Activated T-cell treated with anti-CD3 and anti-CD28 coated beads for 1 hour (primary cell): ENCODE results near the gene PRMT9.

Experiments
- DNase-seq: peaks from one replicate; pipeline ENCODE4 v3.0.0-alpha.2; 2020; ENCODE audit warnings: low read depth

Gene PRMT9

DNA sequence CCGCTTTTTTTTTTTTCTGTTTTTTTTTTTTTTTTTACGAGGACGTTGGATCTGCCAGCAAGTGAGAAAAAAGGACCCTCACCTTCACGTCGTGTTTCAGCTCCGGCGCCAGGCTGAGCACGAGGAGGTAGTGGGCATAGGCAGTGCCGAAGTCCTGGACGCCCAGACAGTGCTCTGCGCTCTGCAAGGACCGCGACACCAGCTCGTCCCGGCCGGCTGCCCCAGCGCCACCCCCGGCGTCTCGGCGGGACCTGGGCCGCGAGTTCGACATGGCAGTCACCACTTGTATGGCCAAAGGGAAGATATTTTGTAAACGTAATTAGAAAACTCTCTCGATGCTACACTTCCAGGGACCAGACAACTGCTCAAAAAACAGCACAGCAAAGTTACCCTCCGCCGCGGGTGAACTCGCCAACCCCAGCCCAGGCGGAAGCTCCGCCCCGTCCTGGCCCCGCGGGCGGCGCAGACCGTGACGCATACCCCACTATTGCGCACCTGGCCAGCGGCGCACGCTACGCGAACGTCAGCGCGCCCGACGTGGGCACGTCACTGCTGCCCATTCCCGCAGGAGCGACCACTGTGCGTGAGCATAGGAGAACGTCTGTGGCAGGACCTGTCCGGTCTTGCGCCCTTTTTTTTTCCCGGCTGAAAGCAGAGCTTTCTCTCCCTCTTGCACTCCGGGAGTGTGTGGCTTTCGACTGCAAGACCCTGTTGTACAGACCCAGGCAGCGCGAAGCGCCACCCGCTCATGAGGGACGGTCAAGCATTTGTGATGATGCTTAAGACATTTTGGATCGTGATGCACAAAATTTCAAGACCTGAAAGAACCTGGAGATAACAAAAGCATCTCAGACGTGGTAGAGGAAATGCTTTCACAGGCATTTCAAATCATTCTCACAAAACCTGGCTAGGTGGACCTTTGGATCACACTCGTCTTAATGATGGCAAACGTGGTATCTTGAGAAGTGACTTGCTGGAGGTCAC, at the start of gene PRMT9:
Gene PRMT9, minus strand, starts transcription at position 447 of the 984 bp plus-strand sequence. Its CDS starts 176 bp downstream, at position 271.
- peak; percentile 74 for DNase-seq

DNA sequence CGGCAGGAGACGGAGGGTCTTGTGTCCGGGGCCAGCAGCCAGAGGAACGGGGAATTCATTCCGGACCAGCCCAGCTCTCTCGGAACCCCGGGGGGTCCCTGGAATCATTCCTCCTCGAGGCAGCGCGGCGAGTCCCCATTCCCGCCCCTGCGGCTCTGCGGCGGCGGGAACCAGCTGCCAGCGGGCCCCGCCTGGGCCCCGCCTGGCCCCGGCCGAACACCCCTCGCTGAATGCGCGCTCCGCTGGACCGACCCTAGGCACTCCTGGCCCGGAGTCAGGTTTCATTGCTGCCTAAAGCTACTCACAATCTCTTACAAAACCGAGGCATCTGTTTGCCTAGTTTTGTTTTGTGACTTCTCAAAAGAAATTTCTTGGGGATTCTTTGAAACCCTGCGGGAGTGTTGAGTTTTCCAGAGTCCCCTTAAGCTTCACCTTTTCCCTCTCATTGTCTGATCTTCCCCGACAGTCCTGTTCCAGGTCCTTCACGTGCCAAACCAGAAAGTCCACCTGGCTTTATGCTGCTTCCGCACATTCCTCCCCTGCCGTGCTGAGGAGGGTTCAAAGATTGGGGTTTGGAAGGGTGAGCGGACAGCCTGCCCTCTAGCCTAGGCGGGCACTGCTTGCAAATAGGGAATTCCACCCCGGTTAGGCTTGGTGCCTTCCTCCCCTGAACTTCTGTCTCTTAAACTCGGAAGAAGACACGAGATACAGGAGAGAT, 48.7 kb upstream of the PRMT9 start:
- DNase-seq, result no peak

DNA sequence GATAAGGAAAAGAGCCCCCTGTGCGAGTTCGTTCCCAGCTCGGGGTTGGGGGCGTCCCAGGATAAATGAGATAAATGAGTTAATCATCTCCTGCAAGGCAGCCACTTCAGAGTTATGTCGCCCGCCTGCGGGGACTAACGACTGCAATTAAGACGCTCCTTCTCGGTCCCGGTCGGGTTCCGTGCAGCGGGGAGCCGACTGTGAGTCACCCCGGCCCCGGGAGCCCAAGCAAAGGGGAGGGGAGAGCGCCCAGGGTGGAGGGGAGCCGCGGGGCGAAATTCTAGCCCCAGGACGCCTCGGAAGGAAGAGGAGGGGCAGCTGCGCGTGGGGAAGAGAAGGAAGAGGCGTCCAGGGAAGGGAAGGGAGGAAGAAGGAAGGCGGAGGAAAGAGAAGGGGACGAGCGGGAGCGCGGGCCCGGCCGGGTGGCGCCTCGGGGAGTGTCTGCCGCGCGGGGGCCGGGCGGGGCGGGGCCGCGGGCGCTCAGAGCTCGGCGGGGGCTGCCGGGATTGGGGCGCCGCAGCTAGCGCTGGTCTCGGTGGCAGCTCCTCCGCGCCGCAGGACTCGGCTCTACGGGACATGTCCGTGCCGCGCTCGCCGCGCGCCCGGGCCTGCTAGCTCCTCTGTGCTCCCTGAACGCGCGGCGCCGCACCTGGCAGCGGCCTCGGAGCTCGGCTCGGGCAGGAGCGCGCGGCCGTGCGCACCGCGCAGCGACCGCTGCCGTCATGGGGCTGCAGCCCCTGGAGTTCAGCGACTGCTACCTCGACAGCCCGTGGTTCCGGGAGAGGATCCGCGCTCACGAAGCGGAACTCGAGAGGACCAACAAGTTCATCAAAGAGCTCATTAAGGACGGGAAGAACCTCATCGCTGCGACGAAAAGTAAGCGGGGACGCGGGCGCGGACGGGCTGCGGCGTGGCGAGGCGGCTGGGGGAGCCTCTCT, 47.9 kb upstream of the PRMT9 start, which contains the start of gene ARHGAP10:
Gene ARHGAP10, plus strand, starts transcription at position 509 of the 938 bp plus-strand sequence. Its CDS starts 214 bp downstream, at position 723.
- peak; percentile 60 for DNase-seq

DNA sequence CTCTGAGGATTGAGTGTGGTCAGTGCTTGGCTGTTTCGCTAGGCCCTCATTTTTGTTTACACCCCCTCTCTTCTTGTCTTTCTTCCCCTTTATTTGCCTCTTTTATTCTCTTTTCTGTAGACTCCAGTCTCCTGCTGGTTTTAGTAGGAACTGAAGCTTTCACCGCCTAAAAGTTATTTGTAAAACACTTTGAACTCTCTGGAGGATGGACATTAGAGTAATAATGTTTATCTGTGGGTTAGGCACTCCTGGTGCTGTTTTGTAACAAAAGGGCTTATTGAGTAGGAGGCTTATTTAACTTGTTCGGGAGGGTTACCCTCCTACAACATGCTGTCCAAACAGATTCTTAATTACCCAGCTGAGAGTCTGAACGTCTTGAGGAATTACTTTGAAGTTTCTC, 46.4 kb upstream of the PRMT9 start:
- DNase-seq, result no peak

DNA sequence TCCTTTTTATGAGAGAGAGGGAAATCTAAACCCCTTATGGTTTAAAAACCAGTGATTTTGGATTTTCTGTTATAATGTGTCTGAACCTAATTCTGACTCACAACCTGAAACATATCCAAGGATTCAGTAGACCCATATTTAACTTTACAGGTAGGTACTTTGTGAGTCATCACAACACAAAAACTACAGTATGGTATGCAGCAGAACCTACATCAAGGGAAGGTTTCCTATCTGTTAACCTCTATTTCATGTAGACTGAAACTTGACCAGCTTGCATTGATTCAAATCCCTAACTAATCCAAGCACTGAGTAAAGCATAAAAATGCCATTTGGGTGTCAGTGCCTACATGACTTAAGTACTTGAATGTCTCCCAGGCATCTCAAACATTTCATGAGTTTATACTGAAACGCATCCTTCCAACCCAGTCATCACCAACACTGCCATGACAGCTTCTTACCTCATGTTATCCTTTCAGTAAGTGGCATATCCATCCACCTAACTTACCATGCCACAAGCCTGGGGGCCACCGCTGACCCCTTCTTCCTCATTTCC, 43.6 kb upstream of the PRMT9 start:
- no peak for DNase-seq

DNA sequence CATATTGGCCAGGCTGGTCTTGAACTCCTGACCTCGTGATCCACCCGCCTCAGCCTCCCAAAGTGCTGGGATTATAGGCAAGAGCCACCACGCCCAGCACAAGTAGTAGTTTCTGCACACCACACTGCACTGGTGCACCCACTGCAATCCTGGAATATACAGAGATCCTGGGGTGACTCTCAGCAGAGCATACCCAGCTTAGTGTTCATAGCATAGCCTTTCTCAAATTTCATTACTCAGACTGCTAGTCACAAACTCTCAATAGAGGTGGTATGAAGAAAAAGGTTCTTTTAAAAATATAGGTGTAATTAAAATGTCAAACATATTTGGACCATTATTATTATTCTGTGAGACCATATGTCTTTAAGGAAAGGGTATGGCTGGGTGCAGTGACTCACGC, 41.7 kb upstream of the PRMT9 start:
- no peak for DNase-seq

DNA sequence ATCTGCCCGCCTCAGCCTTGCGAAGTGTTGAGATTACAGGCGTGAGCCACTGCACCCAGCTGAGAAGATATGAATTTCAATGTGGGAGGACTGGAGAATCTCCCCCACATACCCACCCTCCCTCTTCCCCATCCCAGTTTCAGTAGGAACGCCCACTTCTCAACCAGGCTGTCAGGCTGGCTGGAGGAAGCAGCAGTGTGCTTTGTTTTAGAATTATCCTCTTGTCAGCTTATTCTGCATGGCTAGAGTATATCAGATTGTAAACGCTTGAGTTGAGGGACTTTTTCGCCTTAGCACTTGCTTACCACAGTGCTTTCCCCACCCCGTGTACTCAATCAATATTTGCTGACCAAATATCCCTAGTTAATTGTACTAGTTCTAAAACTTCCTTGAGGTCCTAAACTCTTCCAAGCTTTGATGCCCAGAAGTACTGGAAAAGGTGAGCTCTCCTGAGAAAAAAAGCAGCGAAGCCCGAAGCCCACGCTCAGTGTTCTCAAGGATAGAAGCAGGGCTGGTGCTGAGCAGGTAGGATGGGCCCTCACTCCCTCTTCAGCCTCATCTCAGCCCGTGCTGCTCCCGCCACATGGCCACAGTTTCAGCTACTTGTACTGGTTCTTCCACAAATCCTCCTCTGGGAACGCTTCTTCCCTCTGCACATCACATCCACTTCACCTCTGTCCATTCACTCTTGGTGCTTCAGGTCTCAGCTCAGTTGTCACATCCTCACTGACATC, 40.7 kb upstream of the PRMT9 start:
- no peak for DNase-seq

DNA sequence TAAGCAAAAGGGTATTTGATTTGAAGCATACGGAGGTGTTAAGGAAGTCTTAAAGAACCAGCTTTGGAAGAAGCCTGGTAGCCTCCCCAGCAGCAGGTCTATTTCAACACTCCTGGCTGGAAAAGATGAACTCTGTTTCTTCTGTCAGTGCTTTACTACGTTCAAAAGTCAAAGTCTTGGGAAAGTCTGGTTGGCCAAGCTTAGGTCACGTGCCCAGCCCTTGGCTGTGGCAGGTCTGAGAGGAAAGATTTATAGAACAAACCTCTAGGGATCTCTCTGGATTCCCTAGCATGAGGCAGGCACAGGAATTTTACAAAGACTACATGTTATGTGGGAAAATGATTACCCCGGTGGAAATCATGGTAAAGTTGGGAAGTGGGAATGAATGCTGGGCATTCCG, 39.4 kb upstream of the PRMT9 start:
- DNase-seq, result no peak

DNA sequence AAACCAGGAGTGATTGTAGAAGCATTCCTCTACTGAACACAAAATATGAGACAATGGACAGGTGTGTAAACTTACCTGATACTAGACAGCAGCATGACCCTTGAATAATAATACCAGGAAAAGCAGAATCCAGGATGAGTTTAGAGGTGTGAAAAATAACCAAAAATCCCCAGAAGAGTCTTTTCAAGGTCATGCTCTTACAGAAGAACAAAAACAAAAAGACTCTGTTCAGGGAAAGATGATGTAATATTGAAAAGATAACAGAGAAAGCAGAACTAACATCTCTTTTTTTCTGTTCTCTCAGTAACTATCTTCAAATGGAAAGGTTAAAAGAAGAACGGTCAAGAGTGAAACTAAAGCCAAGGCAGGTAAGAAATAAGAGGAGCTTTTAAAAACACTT, 33.9 kb upstream of the PRMT9 start:
- DNase-seq, result no peak

DNA sequence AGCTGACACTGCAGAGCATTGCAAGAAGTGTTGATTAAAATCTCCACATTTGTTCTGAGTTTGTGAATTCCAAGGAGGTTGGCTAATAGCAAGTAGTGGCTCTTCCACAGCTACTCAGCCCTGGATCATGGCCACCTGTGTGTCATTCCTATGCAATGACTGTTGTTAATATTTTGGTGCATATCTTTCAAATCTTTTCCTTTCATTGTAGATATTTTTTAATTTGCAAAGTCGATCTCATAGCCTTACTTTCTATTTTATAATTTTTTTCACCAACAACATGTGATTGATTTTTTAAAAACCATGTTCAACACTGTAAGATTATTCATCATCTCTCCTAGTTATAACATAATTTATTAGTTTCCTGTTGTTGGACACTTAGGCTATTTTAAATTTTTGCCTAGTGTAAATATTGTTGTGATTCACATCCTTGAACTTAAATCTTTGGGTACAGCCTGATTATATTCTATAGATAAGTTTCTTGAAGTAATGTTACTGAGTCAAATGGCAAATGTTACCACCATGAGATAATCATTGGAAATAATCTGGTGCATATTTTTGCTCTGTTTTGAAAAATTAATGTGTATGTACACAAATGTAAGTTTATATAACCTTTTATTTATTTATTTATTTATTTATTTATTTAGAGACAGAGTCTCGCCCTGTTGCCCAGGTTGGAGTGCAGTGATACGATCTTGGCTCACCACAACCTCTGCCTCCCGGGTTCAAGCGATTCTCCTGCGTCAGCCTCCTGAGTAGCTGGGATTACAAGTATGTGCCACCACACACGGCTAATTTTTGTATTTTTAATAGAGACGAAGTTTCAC, 30.8 kb upstream of the PRMT9 start:
- DNase-seq, result no peak

DNA sequence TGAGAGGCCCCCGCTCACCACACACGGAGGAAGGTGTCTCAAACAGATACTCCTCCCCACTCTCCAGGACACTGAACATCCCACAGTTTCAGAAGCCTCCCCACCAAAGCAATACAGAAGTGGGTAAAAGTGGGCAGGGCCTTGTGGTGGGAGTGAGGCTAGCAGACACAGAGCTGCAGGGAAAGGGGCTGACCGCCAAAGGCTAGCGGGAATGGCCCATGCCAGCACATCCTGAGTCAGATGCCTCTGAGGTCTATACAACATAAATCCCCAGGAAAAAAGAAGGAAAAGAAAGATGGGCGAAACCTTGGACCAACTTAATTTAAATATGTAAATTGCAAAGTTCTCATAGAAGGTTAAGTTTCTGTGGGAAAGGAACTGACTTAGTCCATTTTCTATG, 26.0 kb upstream of the PRMT9 start:
- DNase-seq, result no peak

DNA sequence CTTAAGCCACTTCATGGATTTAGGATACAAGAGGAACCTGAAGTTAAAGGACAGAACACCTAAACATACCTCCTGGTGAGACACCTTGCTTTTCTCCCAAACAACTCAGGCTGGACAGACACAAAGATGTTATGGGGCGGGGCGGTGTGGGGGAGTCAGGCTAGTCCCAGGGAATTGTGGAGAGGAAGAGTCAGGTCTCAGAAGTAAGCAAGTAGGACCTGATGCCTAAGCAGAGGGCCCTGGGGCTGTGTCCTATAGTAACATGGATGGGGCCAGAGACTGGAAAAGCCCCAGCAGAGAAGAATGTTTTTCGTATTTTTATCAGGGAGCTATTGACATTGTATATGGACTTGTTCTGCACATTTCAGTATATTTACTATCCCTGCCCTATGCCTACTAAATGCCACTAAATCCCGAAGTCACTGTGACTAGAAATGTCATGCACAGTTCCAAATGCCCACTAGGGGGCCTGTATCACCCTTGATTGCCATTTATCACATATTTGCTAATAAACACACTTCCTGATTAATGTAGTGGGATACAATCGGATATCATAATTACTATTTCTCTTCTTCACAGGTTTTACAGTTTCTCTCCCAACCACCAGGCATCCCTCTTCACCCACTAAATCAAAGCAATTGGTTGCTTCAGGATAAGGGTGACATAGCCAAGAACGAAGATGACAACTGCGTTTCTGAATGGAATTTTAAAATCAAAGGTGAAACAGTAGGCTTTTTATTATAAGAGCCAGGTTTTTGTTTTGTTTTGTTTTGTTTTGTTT, 24.1 kb upstream of the PRMT9 start:
- DNase-seq, result peak; percentile 32

DNA sequence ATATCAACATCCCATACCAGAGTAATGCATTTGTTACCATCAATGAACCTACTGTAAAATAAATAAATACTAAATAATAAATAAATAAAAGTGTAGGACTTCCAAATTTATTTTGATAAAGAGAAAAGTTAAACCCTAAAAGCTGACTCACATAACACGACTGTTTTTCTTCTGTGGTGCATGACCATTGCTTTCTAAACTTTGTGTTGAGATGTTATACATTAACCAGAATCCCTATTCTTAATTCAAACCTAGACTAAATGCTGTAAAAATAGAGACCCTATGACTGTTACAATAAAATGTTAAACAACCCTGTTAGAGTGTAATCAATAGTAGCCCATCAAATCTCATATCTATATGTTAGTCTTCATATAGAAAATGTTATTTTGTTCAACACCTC, 20.9 kb upstream of the PRMT9 start:
- DNase-seq, result no peak

DNA sequence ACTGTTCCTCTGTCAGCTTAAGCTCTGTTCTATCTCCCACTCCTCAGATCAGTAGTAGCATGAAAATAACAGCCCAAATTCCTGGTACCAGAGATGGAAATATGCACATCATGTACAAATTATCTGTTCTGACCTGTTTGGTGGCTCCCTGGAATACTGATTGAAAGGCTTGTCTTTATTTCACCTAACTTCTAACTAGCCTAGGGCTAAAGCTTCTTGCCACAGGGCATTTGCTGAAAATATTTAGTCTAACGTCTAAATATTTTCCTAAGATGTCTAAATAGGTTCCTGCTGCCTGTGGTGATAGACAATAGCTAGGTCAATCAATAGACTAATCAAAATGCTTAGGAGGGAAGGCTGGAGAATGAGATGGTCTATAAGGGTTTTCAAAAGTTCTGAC, 12.9 kb upstream of the PRMT9 start:
- DNase-seq, result no peak

DNA sequence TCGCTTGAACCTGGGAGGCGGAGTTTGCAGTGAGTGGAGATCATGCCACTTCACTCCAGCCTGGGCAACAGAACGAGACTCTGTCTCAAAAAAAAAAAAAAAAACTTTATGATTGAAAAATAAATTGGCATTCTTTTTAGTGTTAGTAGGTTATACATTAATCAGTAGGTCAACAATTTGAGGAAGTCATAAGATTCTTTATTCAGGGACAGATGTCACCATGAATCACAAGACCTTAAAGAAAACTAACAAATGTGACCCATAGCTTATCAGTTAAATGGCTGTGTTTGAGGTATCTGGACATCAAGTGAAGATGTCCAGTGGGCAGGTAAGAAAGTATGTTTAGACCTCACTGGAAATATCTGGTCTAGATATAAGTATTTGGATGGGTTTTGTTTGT, 9.3 kb upstream of the PRMT9 start:
- no peak for DNase-seq

DNA sequence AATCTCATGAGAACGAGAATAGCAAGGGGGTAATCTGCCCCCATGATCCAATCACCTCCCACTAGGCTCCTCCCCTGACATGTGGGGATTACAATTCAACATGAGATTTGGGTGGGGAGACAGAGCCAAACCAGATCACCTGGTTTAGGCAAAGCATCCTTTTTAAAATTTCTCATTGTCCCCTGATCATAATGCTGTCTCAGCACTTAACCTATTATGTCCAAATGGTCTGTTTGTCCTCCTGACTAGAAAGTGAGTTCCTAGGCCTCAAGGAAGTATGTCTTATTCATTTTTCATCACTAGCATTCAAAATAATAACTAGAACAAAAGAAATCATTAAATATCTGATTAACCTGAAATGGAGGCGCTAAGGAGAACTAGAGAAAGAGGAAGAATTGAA, 7.9 kb upstream of the PRMT9 start:
- no peak for DNase-seq

DNA sequence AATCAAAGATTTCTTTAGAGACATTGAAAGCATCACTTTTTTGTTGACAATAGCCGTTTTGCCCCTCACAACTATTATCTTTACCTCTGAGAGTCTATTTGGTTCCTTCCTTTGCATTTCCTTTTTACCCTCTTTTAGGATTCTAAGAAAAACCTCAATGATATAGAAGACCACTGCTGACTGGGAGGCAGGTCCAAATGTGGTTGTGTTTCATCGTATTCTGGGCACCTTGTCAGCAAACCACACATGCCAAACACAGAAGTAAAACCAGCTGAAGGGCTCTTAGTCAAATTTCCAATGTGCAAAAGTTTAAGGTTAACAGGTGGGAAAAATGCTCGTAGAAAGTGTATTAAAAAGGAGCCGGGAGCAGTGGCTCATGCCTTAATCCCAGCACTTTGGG, 5.1 kb upstream of the PRMT9 start:
- DNase-seq, result no peak

DNA sequence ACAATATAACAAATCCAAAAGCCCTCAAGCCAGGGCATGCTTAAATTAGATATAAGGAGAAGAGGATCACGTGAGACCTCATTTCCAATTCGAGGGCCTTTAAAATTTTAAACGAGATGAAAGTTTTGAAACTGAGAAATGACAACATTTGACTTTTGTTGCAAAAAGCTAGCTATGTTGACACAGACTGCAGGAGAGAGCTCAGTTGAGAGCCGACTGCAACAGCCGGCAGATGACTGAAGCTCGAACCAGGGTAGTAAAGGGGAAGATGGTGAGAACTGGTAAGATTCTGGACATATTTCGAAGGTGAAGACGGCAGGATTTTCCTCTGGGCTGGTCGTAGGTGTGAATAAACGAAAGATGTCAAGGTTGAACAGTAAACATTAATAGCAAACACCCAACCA, 773 bp downstream of the PRMT9 start:
- DNase-seq, result no peak

DNA sequence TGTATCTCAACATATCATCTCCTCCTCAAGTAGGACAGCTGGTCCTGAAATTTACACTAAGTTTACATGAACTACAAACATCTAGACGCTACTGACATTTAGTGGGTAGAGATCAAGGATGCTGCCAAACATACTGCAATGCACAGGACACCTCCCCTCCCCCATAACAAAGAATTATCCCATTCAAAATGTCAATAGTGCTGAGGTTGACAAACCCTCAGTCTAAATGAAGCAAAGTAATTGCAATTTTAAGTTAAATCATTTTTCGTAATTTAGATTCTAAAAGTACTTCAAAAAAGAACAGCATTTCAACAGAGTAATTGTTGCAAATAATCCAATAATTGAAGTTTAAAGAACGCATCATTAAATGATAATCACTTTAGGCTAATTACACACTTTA, 1.2 kb downstream of the PRMT9 start:
- DNase-seq, result no peak
